Measurements from ENCODE around the gene SPATA13.

The SPATA13 gene

DNA sequence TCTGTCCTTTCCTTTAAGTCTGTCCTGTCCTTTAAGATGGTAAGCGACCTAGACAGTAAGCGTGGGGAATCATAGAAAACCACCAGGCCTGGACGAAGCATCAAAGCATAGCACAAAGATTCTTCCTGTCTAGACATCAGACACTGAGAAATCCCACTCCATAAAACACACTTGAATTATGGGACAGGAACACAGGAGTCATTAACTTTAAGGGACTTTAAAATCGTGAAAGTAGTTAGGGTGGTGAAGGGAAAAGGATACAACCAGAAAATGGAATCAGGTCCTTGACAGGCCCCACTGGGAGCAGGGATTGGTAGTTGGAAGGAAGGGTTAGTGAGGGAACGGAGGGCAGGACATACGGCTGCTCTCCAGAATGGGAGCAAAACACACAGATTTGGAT lies 117.2 kb downstream of the SPATA13 start:
- no peak overlapping the region for H3K4me3 ChIP-seq (IDR thresholded peaks at IDR 0.05; ENCODE audit: insufficient read depth, low read depth, low read length)
- H4K20me1 ChIP-seq (ENCODE audit: insufficient read depth), result no peaks in the 10 kb centered on the region
- H3K27me3 ChIP-seq (ENCODE audit: insufficient read depth, low read depth), result no peaks in the 10 kb centered on the region
- no peak overlapping the region for H3K9ac ChIP-seq
- no peaks in the 10 kb centered on the region for H3K79me2 ChIP-seq (ENCODE audit: insufficient read depth, low read depth)
- TF ChIP-seq, protein P1, sequence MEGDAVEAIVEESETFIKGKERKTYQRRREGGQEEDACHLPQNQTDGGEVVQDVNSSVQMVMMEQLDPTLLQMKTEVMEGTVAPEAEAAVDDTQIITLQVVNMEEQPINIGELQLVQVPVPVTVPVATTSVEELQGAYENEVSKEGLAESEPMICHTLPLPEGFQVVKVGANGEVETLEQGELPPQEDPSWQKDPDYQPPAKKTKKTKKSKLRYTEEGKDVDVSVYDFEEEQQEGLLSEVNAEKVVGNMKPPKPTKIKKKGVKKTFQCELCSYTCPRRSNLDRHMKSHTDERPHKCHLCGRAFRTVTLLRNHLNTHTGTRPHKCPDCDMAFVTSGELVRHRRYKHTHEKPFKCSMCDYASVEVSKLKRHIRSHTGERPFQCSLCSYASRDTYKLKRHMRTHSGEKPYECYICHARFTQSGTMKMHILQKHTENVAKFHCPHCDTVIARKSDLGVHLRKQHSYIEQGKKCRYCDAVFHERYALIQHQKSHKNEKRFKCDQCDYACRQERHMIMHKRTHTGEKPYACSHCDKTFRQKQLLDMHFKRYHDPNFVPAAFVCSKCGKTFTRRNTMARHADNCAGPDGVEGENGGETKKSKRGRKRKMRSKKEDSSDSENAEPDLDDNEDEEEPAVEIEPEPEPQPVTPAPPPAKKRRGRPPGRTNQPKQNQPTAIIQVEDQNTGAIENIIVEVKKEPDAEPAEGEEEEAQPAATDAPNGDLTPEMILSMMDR (conservative IDR thresholded peaks at IDR 0.05; ENCODE audit: low read depth, low read length), result no peak
- peaks cover 16% of the 10 kb centered on the region for H3K4me1 ChIP-seq (ENCODE audit: low read depth, poor library complexity, severe bottlenecking)
- no peaks in the 10 kb centered on the region for H3K36me3 ChIP-seq (ENCODE audit: insufficient read depth)
- no peak overlapping the region for H2AFZ ChIP-seq (ENCODE audit: low read depth)
- H3K27ac ChIP-seq, result no peak overlapping the region
- H3K4me2 ChIP-seq, result no peak overlapping the region

DNA sequence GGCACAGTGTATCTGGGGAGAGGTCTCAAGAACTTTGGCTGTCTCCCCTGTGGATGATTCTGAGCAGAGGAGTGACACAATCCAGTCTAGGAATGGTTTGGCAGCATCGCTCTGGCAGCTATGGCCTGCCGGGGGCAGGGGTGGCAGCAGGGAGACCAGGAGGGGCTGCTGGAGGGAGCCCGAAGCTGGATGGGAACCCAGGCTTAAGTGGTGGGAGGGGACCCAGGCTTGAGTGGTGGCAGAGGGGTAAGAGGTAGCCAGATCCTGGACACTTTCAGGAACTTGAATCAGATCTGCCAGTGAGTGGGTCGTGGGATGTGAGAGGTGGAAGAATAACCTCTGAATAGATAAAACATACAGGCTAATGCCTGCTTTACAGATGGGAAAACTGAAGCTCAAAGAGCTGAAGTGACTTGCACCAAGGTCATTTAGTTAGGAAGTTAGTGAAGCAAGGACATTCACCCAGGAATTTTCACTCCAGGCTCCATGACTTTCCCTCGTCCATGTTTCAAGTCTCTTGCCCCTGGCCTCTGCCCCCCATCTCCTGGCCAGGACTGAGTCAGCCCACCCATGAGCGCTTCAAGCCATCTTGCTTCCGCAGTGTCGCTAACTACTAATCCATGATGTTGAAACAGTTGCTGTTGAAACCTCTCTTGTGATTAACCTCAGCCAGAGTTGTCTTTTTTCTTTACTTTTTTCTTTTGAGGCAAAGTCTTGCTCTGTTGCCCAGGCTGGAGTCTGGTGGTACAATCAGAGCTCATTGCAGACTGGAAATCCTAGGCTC lies 119.0 kb downstream of the SPATA13 start:
- TF ChIP-seq, protein P1 (conservative IDR thresholded peaks at IDR 0.05; ENCODE audit: low read depth, low read length), result no peak
- Histone ChIP-seq H3K4me2 (no peak overlapping the region), H3K27me3 (ENCODE audit: insufficient read depth, low read depth) (no peaks in the 10 kb centered on the region), H3K27ac (no peak overlapping the region), H4K20me1 (ENCODE audit: insufficient read depth) (no peaks in the 10 kb centered on the region), H3K4me1 (ENCODE audit: low read depth, poor library complexity, severe bottlenecking) (peaks cover 9% of the 10 kb centered on the region), H2AFZ (ENCODE audit: low read depth) (no peak overlapping the region), H3K9ac (no peak overlapping the region), H3K36me3 (ENCODE audit: insufficient read depth) (no peaks in the 10 kb centered on the region), H3K4me3 (IDR thresholded peaks at IDR 0.05; ENCODE audit: insufficient read depth, low read depth, low read length) (no peak overlapping the region), H3K79me2 (ENCODE audit: insufficient read depth, low read depth) (no peaks in the 10 kb centered on the region)

DNA sequence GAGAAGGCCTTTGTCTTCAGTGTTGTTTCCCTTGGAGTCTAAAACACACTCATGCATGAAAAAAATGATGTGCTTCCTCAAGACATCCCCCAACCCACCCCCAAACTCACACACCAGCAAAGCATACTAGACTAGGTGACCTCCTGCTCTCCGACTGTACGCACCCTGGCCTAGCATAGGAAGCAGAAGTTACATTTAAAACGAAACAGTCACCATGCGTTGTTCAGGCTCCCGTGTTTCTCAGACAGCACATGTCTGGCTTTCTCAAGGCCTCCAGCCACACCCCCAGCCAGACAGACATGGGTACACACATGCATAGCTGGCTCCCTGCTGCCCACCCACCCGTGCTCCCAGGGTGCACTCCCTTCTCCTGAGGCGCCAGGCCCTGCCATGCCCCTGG lies 120.2 kb downstream of the SPATA13 start:
- H3K9ac ChIP-seq, result no peak overlapping the region
- TF ChIP-seq, protein P1 (conservative IDR thresholded peaks at IDR 0.05; ENCODE audit: low read depth, low read length), result no peak
- no peaks in the 10 kb centered on the region for H3K27me3 ChIP-seq (ENCODE audit: insufficient read depth, low read depth)
- no peak overlapping the region for H2AFZ ChIP-seq (ENCODE audit: low read depth)
- no peaks in the 10 kb centered on the region for H3K79me2 ChIP-seq (ENCODE audit: insufficient read depth, low read depth)
- H3K27ac ChIP-seq, result no peak overlapping the region
- no peaks in the 10 kb centered on the region for H4K20me1 ChIP-seq (ENCODE audit: insufficient read depth)
- no peaks in the 10 kb centered on the region for H3K4me1 ChIP-seq (ENCODE audit: low read depth, poor library complexity, severe bottlenecking)
- H3K36me3 ChIP-seq (ENCODE audit: insufficient read depth), result no peaks in the 10 kb centered on the region
- H3K4me3 ChIP-seq (IDR thresholded peaks at IDR 0.05; ENCODE audit: insufficient read depth, low read depth, low read length), result no peak overlapping the region
- no peak overlapping the region for H3K4me2 ChIP-seq

DNA sequence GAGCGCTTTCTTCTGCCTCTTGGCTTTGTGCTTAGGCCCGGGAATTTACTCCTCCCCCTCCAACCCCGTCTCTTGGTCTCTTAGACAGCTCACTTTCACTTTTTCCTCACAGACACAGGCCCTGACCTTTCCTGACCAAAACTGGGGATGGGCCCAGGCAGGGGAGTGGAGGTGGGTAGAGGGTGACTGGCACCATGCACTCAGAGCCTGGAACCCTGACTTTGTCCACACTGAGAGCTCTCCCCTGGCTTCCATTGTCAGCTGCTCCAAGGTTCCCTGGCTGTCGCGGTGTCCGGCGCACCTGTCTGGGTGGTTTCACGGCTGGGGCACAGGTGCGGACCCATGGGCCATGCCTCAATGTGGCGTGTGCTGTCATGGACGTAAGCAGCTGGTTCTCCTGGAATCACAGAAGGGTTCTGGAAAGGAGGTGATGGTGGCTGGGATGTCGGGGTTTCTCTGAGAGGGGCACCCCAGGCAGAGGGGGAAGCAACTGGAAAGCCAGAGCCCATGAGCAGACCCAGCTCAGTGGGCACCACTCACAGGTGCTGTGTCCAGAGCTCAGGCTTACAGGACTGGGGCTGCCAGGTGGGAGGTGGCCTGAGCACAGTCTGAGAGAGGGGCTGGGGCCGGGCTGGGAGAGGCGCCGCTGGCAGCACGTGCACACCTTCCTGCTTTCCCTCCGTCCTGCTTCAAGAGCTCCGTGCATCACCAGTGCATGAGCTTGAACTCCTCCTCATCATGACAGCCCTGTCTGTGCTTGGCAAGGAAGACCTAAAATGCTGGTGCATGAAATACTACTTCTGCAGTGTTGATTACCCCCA lies 120.9 kb downstream of the SPATA13 start:
- no peaks in the 10 kb centered on the region for H3K79me2 ChIP-seq (ENCODE audit: insufficient read depth, low read depth)
- H3K4me1 ChIP-seq (ENCODE audit: low read depth, poor library complexity, severe bottlenecking), result no peaks in the 10 kb centered on the region
- H4K20me1 ChIP-seq (ENCODE audit: insufficient read depth), result no peaks in the 10 kb centered on the region
- H3K4me3 ChIP-seq (IDR thresholded peaks at IDR 0.05; ENCODE audit: insufficient read depth, low read depth, low read length), result no peak overlapping the region
- no peak overlapping the region for H3K4me2 ChIP-seq
- no peaks in the 10 kb centered on the region for H3K36me3 ChIP-seq (ENCODE audit: insufficient read depth)
- no peak overlapping the region for H3K27ac ChIP-seq
- TF ChIP-seq, protein P1 (conservative IDR thresholded peaks at IDR 0.05; ENCODE audit: low read depth, low read length), result no peak
- H2AFZ ChIP-seq (ENCODE audit: low read depth), result no peak overlapping the region
- no peaks in the 10 kb centered on the region for H3K27me3 ChIP-seq (ENCODE audit: insufficient read depth, low read depth)
- H3K9ac ChIP-seq, result no peak overlapping the region

Measured in KMS-11 (cell line).